ENCODE results near the gene BAHCC1.

The BAHCC1 gene

GRCh38 chr17:81461607-81462500 is 66.6 kb downstream of the BAHCC1 start:
- Histone ChIP-seq H3K36me3 (ENCODE audit: insufficient read depth, low read length) (peaks cover 35% of the 10 kb centered on the region; the same call in 1 of the 2 replicates), H3K4me3 (ENCODE audit: low read length, poor library complexity, severe bottlenecking) (no peak overlapping the region), H4K20me1 (ENCODE audit: insufficient read depth, low read length, poor library complexity, severe bottlenecking) (peaks cover 20% of the 10 kb centered on the region), H3K9me2 (replicated peaks; ENCODE audit: low read depth, low read length) (no peaks in the 10 kb centered on the region), H3K79me2 (ENCODE audit: insufficient read depth, low read length) (peaks cover 31% of the 10 kb centered on the region; the same call in 1 of the 2 replicates), H3F3A (ENCODE audit: low read depth) (no peaks in the 10 kb centered on the region), H3K9me3 (ENCODE audit: insufficient read depth, low read depth, low read length) (no peaks in the 10 kb centered on the region), H3K4me1 (ENCODE audit: insufficient read depth, low read length, poor library complexity, severe bottlenecking) (peaks cover 7% of the 10 kb centered on the region), H2AFZ (ENCODE audit: low read length) (no peak overlapping the region), H3K4me2 (ENCODE audit: low read depth, low read length, poor library complexity, severe bottlenecking) (no peak overlapping the region), H3K27me3 (ENCODE audit: insufficient read depth, low read length, poor library complexity, severe bottlenecking) (no peaks in the 10 kb centered on the region), H3K9ac (ENCODE audit: low read depth, low read length, poor library complexity, severe bottlenecking) (no peak overlapping the region)
- no peak for TF ChIP-seq EZH2phosphoT487 (IDR thresholded peaks at IDR 0.05; ENCODE audit: borderline replicate concordance)
- TF ChIP-seq, protein P1, sequence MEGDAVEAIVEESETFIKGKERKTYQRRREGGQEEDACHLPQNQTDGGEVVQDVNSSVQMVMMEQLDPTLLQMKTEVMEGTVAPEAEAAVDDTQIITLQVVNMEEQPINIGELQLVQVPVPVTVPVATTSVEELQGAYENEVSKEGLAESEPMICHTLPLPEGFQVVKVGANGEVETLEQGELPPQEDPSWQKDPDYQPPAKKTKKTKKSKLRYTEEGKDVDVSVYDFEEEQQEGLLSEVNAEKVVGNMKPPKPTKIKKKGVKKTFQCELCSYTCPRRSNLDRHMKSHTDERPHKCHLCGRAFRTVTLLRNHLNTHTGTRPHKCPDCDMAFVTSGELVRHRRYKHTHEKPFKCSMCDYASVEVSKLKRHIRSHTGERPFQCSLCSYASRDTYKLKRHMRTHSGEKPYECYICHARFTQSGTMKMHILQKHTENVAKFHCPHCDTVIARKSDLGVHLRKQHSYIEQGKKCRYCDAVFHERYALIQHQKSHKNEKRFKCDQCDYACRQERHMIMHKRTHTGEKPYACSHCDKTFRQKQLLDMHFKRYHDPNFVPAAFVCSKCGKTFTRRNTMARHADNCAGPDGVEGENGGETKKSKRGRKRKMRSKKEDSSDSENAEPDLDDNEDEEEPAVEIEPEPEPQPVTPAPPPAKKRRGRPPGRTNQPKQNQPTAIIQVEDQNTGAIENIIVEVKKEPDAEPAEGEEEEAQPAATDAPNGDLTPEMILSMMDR (conservative IDR thresholded peaks at IDR 0.05; ENCODE audit: low read length), result no peak

- H3K4me2 ChIP-seq (ENCODE audit: low read depth, low read length, poor library complexity, severe bottlenecking), result no peak overlapping the region
- H3K4me1 ChIP-seq (ENCODE audit: insufficient read depth, low read length, poor library complexity, severe bottlenecking), result no peaks in the 10 kb centered on the region
- H3K9me2 ChIP-seq (replicated peaks; ENCODE audit: low read depth, low read length), result no peaks in the 10 kb centered on the region
- H2AFZ ChIP-seq (ENCODE audit: low read length), result no peak overlapping the region
- TF ChIP-seq, protein P1 (conservative IDR thresholded peaks at IDR 0.05; ENCODE audit: low read length), result no peak
- no peak for TF ChIP-seq EZH2phosphoT487 (IDR thresholded peaks at IDR 0.05; ENCODE audit: borderline replicate concordance)
- H3K4me3 ChIP-seq (ENCODE audit: low read length, poor library complexity, severe bottlenecking), result no peak overlapping the region
- peaks cover 35% of the 10 kb centered on the region; the same call in 1 of the 2 replicates for H3K36me3 ChIP-seq (ENCODE audit: insufficient read depth, low read length)
- no peaks in the 10 kb centered on the region for H3K9me3 ChIP-seq (ENCODE audit: insufficient read depth, low read depth, low read length)
- no peaks in the 10 kb centered on the region for H3F3A ChIP-seq (ENCODE audit: low read depth)
- no peak overlapping the region for H3K9ac ChIP-seq (ENCODE audit: low read depth, low read length, poor library complexity, severe bottlenecking)
- H3K79me2 ChIP-seq (ENCODE audit: insufficient read depth, low read length), result peaks cover 25% of the 10 kb centered on the region; the same call in 1 of the 2 replicates
- H4K20me1 ChIP-seq (ENCODE audit: insufficient read depth, low read length, poor library complexity, severe bottlenecking), result peaks cover 20% of the 10 kb centered on the region
- H3K27me3 ChIP-seq (ENCODE audit: insufficient read depth, low read length, poor library complexity, severe bottlenecking), result no peaks in the 10 kb centered on the region
Observed at GRCh38 chr17:81462506-81463125, 67.4 kb downstream of the BAHCC1 start.

DNA sequence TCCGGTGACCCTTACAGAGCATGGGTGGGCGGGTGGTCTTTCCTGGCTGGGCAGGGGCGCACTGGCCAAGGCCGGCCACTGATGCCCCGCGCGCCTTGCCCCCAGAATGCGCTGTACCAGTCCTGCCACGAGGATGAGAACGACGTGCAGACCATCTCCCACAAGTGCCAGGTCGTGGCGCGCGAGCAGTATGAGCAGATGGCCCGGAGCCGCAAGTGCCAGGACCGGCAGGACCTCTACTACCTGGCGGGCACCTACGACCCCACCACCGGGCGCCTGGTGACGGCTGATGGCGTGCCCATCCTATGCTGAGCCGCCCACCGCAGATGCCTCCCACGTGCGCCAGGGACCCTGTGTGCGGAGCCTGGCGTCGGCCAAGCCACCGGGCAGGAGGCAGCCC is 68.2 kb downstream of the BAHCC1 start:
- Histone ChIP-seq H3K27me3 (ENCODE audit: insufficient read depth, low read length, poor library complexity, severe bottlenecking) (no peaks in the 10 kb centered on the region), H4K20me1 (ENCODE audit: insufficient read depth, low read length, poor library complexity, severe bottlenecking) (peaks cover 14% of the 10 kb centered on the region), H3K4me1 (ENCODE audit: insufficient read depth, low read length, poor library complexity, severe bottlenecking) (no peaks in the 10 kb centered on the region), H3K9me2 (replicated peaks; ENCODE audit: low read depth, low read length) (no peaks in the 10 kb centered on the region), H3F3A (ENCODE audit: low read depth) (no peaks in the 10 kb centered on the region), H3K4me3 (ENCODE audit: low read length, poor library complexity, severe bottlenecking) (no peak overlapping the region), H3K4me2 (ENCODE audit: low read depth, low read length, poor library complexity, severe bottlenecking) (no peak overlapping the region), H3K36me3 (ENCODE audit: insufficient read depth, low read length) (peaks cover 35% of the 10 kb centered on the region; the same call in 1 of the 2 replicates), H3K79me2 (ENCODE audit: insufficient read depth, low read length) (peaks cover 21% of the 10 kb centered on the region; the same call in 1 of the 2 replicates), H2AFZ (ENCODE audit: low read length) (no peak overlapping the region), H3K9me3 (ENCODE audit: insufficient read depth, low read depth, low read length) (no peaks in the 10 kb centered on the region), H3K9ac (ENCODE audit: low read depth, low read length, poor library complexity, severe bottlenecking) (no peak overlapping the region)
- no peak for TF ChIP-seq EZH2phosphoT487 (IDR thresholded peaks at IDR 0.05; ENCODE audit: borderline replicate concordance)
- TF ChIP-seq, protein P1 (conservative IDR thresholded peaks at IDR 0.05; ENCODE audit: low read length), result no peak
